Liver (tissue), 3 donors: ENCODE measurements around the gene BRF1.

ENCODE experiments used
- HNF4G ChIP-seq: IDR thresholded peaks from 2 replicates; pipeline ENCODE4 v1.6.1; 2016; ENCODE audit warnings: antibody characterized with exemption
- RAD21 ChIP-seq, 2 donors: IDR thresholded peaks; 2 replicates each; pipeline ENCODE4 v1.6.1; 2016; ENCODE audit warnings: antibody characterized with exemption in 2 of 2, mild to moderate bottlenecking in 2 of 2
- TF ChIP-seq, protein P1 (sequence below): fragments of 150-350 bp; IDR thresholded peaks from 2 replicates; pipeline ENCODE4 v1.5.1; 2017; ENCODE audit warnings: improper control_type of control experiment, low read depth, low read length; ENCODE audit not compliant: missing input control
- donor health status: healthy.
- donor health status: healthy.

DNA sequence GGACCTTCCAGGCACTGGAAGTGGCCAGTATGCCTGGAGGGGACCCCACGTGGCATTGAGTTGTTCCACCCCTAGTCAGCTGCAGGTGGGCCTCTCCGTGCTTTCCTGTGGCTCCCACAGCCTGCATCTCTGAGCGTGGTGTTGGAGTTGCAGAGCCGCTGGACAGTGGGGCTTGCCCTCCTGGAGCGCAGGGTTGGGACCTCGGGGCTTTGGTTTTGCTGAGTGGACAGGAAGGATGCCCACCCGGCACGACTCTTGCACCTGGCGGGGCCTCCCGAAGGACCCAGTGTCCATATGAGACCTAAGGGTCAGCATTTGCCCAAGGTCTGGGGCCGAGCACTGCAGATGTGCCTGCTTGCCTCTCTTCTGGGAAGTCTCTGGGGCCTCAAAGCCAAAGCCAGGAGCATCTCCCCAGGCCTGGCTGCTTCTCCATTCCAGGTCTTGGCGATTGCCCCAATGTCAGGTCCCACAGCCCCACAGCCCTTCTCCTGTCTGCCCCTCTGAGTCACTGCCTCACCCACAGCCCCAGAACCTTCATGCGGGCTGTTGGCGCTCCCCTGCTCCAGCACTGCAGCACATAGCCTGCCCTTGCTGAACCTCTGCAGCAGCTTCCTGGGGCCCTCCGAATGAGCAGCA is 15.3 kb upstream of the BRF1 start:
- TF ChIP-seq HNF4G (no peak), RAD21 (IDR thresholded peaks at IDR 0.05) (no peak)
- TF ChIP-seq, protein P1, sequence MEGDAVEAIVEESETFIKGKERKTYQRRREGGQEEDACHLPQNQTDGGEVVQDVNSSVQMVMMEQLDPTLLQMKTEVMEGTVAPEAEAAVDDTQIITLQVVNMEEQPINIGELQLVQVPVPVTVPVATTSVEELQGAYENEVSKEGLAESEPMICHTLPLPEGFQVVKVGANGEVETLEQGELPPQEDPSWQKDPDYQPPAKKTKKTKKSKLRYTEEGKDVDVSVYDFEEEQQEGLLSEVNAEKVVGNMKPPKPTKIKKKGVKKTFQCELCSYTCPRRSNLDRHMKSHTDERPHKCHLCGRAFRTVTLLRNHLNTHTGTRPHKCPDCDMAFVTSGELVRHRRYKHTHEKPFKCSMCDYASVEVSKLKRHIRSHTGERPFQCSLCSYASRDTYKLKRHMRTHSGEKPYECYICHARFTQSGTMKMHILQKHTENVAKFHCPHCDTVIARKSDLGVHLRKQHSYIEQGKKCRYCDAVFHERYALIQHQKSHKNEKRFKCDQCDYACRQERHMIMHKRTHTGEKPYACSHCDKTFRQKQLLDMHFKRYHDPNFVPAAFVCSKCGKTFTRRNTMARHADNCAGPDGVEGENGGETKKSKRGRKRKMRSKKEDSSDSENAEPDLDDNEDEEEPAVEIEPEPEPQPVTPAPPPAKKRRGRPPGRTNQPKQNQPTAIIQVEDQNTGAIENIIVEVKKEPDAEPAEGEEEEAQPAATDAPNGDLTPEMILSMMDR: no peak
